Left colon (tissue), 2 donors: ENCODE results near the gene TMEM108. TPM values are rescaled to one million over a fixed set of nuclear protein-coding genes. Genes with fewer than 3 reads are reported as not detected.

Experiments
- ATAC-seq: fragments of 200-7000 bp; cut with Tn5 transposase; one replicate; pipeline ENCODE4 v1.9.1; 2020; ENCODE audit warnings: mild to moderate bottlenecking, moderate library complexity
- DNase-seq, 2 donors: peaks; one replicate each; pipeline ENCODE4 v3.0.0-alpha.2; 2020
- intact Hi-C, 2 donors: fragments of 100-400 bp; cut with DNase I in 1 of 2; cut with micrococcal nuclease in 1 of 2; formaldehyde crosslinking; loops; one replicate each; pipeline versions ENCODE4 v1.11.2 to v1.14.0; 2022; cut with DNase I, micrococcal nuclease
- total RNA-seq, 2 donors: library from RNA; stranded (reverse); fragmentation: NEBNext Ultra II Directional; extraction: Animal tissue kit (Norgen Biotek cat#: 25700); gene quantifications; one replicate each; pipeline ENCODE4 v1.2.1, GENCODE V29; 2021
- donor health status: DM: no; HTN: no; CAD: no.
- donor health status: DM: yes; HTN: yes; CAD: no.

The TMEM108 gene
- total RNA-seq, 2 donors from 2014 or later = 0.40 to 0.92 TPM

GRCh38 chr3:133103706-133104105 lies 65.5 kb downstream of the TMEM108 start:
- DNase-seq (no peak), ATAC-seq (no peak)
- intact Hi-C loops = no loop called here

- intact Hi-C loops = no loop called here
- ATAC-seq (no peak), DNase-seq (no peak)
Observed at GRCh38 chr3:133106169-133106568, 68.0 kb downstream of the TMEM108 start.

- intact Hi-C loops = no loop called here
- DNase-seq (no peak), ATAC-seq (no peak)
Observed at GRCh38 chr3:133112666-133113065, 74.5 kb downstream of the TMEM108 start.

DNA sequence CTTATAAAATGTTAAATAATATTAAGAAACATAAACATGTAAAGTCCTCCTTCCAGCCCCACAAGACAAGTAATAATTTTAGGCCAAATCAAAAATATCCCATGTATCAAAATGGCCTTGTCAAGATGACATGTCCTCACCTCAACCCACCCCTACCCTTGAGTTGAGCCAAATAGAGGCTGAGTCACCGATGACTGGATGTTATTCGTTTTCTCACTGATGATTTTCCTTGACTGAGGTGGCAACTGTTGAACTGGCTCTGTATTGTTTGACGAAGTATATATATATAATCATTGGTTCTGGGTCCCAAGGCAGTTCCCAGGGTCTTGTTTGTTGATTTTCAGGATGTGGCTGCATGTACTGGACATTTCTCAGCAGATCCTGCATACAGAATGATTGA lies 75.3 kb downstream of the TMEM108 start:
- ATAC-seq = no peak
- DNase-seq = no peak
- intact Hi-C loops = no loop called here

GRCh38 chr3:133113927-133114597 lies 75.9 kb downstream of the TMEM108 start:
- no peak for ATAC-seq
- intact Hi-C loops = no loop called here
- DNase-seq = no peak

GRCh38 chr3:133115176-133115575 lies 77.0 kb downstream of the TMEM108 start:
- ATAC-seq (no peak), DNase-seq (no peak)
- intact Hi-C loops = no loop called here

DNA sequence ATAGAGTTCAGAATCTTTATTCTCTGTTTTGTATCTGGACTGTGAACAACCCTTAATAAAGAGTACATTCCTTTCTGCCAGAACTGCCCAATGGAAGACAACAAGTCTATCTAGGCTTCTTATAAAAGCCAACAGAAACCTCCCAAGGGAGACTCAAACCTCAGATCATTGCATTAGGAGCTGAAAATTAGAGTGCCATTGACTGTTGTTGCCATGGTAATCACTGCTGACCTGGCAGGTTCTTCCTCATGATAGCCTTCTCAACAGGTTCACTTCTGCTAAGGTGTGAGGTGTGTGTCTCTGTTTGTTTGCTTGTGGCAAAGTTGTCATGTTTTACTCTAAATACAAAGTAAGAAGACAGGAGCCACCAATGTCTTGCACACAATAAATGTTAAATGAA lies 79.2 kb downstream of the TMEM108 start:
- DNase-seq = no peak
- intact Hi-C loops = no loop called here
- ATAC-seq = no peak

- ATAC-seq (no peak), DNase-seq (no peak)
- intact Hi-C loops = no loop called here
Observed at GRCh38 chr3:133119176-133119575, 81.0 kb downstream of the TMEM108 start.

DNA sequence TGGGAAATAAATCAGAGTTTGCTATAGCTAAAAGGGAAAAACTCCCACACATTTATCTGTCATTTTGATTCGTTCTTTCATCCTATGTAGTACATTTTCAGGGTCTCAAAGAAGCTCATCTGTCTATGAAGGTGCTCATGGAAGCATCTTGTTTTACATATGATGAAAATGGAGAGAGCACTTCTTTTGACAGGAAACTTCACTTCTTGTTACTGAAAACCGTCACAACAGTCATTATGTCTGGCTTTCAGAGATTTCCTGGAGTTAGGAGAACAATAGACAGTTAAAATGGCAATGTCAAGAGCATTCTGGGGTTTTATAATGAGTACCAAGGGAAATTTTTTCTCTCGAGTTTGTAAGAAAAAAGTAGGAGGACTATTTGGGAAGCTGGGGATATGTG lies 83.3 kb downstream of the TMEM108 start:
- DNase-seq = no peak
- no peak for ATAC-seq
- intact Hi-C loops = no loop called here

DNA sequence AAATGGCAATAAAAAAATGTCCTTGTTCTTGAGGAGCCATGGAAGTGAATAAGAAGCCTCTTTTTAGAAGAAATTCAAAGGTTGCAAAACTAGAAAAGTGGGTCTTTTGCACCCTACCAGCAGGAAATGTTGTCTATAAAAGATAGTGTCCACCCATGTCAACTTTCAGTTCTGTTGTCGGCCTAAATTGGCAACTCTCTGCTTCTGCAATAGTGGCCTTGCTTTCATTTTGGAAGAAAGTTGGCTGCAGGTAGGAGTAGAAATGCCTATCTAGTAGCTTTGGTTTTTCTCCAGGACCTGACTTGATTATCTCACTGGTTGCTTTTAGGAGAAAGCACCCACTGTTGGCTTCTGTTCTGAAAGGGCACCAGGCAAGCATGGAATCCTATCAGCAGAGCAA lies 85.4 kb downstream of the TMEM108 start:
- DNase-seq (no peak), ATAC-seq (no peak)
- intact Hi-C loops = no loop called here

- DNase-seq = no peak
- intact Hi-C loops = no loop called here
- ATAC-seq = no peak
Observed at GRCh38 chr3:133124511-133124910, 86.3 kb downstream of the TMEM108 start.

DNA sequence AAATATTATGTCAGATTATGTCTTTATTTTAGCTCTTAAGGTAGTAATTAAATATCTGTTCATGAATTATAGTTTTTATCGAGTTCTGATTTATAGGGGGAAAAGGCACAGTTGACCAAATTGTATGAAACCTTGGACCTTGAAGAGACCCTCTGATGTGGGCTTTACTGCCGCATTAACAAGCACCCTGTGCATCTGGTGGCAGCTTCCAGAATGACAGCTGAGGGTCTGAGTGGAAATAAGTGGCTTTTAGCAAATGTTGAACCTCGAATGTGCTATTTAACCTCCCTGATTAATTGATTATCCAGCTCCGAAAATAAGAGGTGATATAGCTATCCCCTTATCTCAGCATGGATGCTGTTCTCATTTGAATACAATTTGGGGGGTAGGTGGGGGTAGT lies 87.0 kb downstream of the TMEM108 start:
- DNase-seq (no peak), ATAC-seq (no peak)
- intact Hi-C loops = no loop called here

DNA sequence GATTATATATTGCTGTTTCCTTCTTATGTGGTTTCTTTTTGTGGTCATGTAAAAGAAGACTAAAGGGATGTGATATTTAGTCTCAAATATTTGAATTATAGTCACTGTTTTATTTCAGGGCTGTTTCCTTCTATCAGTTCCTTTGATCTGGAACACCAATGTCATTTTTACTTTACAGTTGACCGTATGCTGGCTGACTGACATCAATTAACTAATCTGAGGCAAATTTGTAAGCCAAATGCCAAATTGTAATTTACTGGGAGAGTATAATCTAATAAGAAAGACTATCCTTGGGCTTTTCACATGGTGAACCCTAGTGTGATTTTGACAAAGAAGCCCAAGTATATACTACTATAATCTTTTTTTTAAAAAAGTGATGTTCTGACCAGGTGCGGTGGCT lies 87.6 kb downstream of the TMEM108 start:
- intact Hi-C loops = no loop called here
- ATAC-seq (no peak), DNase-seq (no peak)

DNA sequence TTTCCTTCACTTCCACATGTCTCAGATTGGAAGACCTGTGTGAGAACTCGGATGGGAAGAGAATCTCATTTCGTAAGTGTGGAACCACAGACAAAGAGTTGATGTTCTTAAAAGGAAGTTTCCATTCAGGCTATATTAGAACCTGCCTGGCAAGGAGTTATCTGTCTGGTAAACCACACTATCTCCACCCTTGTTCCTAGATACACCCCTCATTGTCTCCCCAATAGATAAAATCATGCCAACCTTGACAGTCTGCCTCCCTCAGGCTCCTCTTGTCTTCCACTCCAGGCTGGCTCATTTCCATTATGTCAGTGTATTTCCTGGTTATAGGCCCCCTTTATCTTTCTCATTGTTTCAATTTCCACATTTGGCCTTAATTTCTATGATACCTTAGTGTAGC lies 89.2 kb downstream of the TMEM108 start:
- no peak for DNase-seq
- no peak for ATAC-seq
- intact Hi-C loops = no loop called here

- ATAC-seq (no peak), DNase-seq (no peak)
- intact Hi-C loops = no loop called here
Observed at GRCh38 chr3:133130168-133130567, 92.0 kb downstream of the TMEM108 start.

DNA sequence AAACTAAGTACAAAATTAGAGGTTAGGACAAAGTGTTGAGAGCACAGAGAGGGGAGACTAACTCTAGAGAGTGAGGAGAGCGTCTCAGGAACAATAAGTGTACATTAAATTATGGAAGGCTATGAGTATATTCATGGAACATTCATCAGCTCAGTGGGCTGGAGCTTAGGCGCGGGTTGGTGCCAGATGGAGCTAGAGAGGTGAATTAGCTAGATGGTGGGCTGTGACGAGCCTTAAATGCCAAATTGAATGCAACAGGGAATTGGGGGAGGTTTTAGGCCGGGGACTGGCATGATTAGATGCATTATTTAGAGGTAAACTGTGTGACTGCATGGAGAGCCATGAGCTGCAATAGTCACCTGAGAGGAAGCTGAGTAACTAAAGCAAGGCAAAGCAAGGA lies 97.1 kb downstream of the TMEM108 start:
- ATAC-seq (no peak), DNase-seq (no peak)
- intact Hi-C loops = no loop called here

- intact Hi-C loops = no loop called here
- ATAC-seq (no peak), DNase-seq (no peak)
Observed at GRCh38 chr3:133136114-133137041, 98.2 kb downstream of the TMEM108 start.

DNA sequence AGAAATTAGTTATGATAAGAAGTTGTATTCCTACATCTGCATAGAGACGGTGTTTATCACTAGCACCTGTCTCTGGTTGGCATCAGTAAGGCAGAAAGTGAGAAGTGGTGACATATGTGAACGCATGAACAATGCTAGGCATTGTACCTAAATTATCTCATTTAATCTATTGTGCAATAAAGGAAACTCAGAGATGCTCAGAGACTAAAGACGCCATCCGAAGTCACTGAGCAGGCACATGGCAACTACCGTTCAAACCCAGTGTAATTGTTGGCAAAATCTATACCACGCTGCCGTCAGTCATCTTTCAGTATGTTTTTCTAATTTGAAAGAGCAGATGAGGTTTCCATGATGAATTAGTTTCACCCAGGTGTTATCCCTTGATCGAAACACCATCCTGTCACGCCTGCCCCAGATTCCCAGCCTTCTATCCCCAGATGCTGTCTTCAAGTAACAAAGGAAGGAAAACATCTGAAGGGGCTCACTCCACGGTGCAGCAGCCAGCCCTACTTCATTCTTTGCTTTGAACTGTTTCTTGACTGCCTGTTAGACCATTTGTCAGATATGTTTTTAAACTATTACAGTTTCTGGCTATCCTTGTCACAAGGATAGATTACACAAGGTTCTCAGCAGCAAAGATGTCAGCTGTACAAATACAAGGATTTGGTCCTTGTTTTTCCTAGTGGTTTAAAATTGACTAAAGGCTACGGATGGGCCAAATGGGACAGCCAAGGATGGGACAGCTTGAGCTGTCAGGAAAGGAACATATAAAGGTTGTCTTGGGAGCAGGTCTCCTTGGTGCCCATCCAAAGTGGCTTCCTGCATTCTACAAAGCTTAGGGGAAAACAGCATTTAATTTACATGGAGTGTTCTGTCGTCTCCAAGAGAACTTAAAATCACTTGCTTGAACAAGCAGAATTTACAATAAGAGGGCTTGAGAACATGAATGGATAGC lies 99.1 kb downstream of the TMEM108 start:
- no peak for ATAC-seq
- intact Hi-C loops = no loop called here
- DNase-seq = no peak

GRCh38 chr3:133138017-133138416 lies 99.8 kb downstream of the TMEM108 start:
- DNase-seq (no peak), ATAC-seq (no peak)
- intact Hi-C loops = no loop called here
